Choroid plexus epithelial cell (primary cell): ENCODE data around the gene MAN2A1.
A peak's percentile ranks its signal among the peaks of the same experiment; 100 is the strongest.

Experiments used
- DNase-seq: peaks from one replicate; pipeline ENCODE4 v3.0.0-alpha.2; 2010; ENCODE audit warnings: low read depth
- H3K4me3 ChIP-seq: 2 replicates; pipeline ENCODE4 v1.5.1; 2011; ENCODE audit warnings: low read depth, mild to moderate bottlenecking, control low read depth, low read length, moderate library complexity
- CTCF ChIP-seq: conservative IDR thresholded peaks from 2 replicates; pipeline ENCODE4 v1.5.1; 2011; ENCODE audit warnings: low read depth, mild to moderate bottlenecking, control low read depth, inconsistent platforms, low read length, moderate library complexity

The MAN2A1 gene

GRCh38 chr5:109792613-109793012 lies 102.9 kb downstream of the MAN2A1 start:
- no peak for DNase-seq
- no peak for TF ChIP-seq CTCF
- no peak overlapping the region for H3K4me3 ChIP-seq

- H3K4me3 ChIP-seq: no peak overlapping the region
- DNase-seq: no peak
- TF ChIP-seq CTCF: no peak
These were observed 114.1 kb downstream of the MAN2A1 start for GRCh38 chr5:109803854-109804253.

- DNase-seq: peak; percentile 56
- TF ChIP-seq CTCF: no peak
- H3K4me3 ChIP-seq: no peak overlapping the region
These were observed 115.7 kb downstream of the MAN2A1 start for GRCh38 chr5:109805472-109805871.

GRCh38 chr5:109805883-109806282 lies 116.2 kb downstream of the MAN2A1 start:
- no peak overlapping the region for H3K4me3 ChIP-seq
- no peak for DNase-seq
- no peak for TF ChIP-seq CTCF

GRCh38 chr5:109812698-109813097 lies 123.0 kb downstream of the MAN2A1 start:
- no peak for TF ChIP-seq CTCF
- no peak for DNase-seq
- H3K4me3 ChIP-seq: no peak overlapping the region

GRCh38 chr5:109816732-109817131 lies 127.0 kb downstream of the MAN2A1 start:
- no peak for DNase-seq
- no peak overlapping the region for H3K4me3 ChIP-seq
- TF ChIP-seq CTCF: no peak

- H3K4me3 ChIP-seq: no peak overlapping the region
- DNase-seq: no peak
- TF ChIP-seq CTCF: peak; percentile 8
These were observed 130.2 kb downstream of the MAN2A1 start for GRCh38 chr5:109819878-109820277.
